ENCODE measurements around the gene RBM46.
"Not testable (repeated sequence)": the region's sequence is repeated elsewhere in the genome, so short reads cannot be mapped to it uniquely, and the experiment has no call there.

The RBM46 gene

DNA sequence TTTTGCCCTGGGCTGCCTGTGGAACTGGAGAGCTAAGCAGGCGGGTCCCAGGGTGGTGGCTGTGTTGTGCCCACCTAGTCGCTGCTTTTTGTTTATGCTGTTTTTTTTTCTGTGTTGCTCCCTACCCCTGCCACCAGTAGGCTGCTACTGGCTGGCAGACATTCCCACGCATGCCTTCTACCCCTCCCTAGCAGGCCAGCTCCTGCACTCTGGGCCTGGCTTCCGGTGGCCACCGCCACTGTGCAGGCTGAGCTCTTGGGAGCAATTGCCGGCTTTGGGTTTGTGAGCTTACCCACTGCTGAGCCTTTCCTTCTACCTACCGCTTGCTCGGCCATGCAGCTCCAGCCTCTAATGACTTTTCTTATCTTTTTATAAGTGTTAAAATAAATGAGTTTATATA, 57.6 kb downstream of the RBM46 start:
- DNase-seq, result no peak

DNA sequence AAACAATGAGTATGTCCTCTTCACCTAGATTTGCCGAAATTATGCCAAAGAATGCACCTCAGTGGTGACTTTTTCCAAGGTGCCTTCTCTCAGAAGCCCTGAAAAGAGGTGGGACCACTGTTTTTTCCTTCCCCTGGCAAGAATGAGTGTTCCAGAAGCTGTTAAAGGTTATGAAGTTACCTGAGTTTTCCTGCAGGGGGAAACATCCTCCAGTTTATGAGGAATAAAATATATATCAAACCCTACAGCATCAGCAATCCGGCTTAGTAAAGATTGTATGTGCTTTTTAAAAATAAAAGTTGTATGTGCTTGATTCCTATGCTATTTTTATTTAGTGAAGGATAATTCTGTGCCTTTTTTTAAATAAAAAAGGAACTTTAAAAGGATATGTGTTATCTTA, 73.3 kb downstream of the RBM46 start:
- no peak for DNase-seq

DNA sequence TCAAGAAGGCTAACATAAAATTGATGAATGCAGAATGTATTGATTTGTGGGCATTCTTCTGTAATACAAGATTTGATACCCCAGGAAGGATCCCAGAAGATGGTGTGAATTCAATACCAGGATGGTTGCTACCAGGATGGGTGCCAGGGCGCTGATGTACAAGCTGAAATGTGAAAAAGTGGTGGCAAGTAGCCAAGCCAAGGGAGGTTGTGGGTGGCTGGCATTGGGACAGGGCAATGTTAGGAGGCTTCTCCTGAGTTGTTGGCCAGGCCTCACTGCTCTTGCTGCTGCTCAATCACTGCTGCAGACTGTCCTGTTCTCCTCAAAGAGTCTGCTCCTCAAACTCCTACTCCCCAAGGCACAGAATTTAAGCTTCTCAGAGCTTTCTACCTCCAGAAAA, 77.1 kb downstream of the RBM46 start:
- DNase-seq, result no peak

DNA sequence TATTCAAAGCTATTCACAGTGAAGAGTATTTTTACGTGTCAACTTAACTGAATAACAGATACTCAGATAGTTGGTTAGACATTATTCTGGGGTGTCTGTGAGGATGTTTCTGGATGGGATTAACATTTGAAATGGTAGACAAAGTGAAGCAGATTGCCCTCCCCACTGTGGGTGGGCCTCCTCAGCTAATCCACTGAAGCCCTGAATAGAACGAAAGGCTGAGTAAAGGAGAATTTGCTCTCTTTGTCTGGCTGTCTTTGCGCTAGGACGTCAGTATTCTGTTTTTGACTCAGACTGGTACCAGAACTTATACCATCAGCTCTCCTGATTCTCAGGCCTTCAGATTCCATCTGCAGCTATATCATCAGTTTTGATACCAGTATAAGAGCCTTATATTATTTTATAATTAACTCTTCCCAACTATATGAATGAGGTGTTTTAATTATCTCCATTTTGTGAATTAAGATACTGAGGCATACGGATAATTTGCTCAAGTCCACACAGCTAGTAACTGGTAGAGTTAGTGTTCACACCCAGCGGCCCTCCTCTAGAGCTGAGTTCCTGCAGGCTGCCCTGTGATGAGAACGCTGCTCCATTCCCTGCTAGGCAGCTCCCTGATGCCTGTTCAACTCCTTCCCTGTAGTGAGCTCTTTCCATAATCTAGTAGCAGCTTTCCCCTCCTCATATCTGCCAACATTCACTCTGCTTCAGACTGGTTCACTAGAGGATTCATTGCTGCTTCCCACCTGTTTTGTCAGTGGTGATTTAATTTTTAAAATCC, 87.5 kb downstream of the RBM46 start:
- DNase-seq, result no peak

- no peak for DNase-seq
These were observed 88.2 kb downstream of the RBM46 start for GRCh38 chr4:154869301-154869700.

- no peak for DNase-seq
These were observed 91.1 kb downstream of the RBM46 start for GRCh38 chr4:154872198-154872597.

GRCh38 chr4:154874049-154874448, 93.0 kb downstream of the RBM46 start:
- not testable (repeated sequence) for DNase-seq

GRCh38 chr4:154877110-154877760, 96.2 kb downstream of the RBM46 start:
- no peak for DNase-seq

Data from stimulated activated CD4-positive, alpha-beta T cell treated with anti-CD3 and anti-CD28 coated beads, Interleukin-4, amount 100 ng/mL, for 24 hours (primary cell).